NB4 (cell line): Measurements from ENCODE around the gene ABCC4.

ENCODE experiments used
- CTCF ChIP-seq: IDR thresholded peaks from one replicate; pipeline ENCODE4 v1.5.1; 2012; ENCODE audit warnings: low read depth, low read length
- MAX ChIP-seq: IDR thresholded peaks from 2 replicates; pipeline ENCODE4 v1.6.1; 2011; ENCODE audit warnings: low read depth, low read length
- MYC ChIP-seq: IDR thresholded peaks from 2 replicates; pipeline ENCODE4 v1.6.1; 2011; ENCODE audit warnings: low read depth, low read length
- POLR2A ChIP-seq: IDR thresholded peaks from 2 replicates; pipeline ENCODE4 v1.6.1; 2011; ENCODE audit warnings: mild to moderate bottlenecking; ENCODE audit not compliant: insufficient read length; ENCODE audit errors: extremely low read depth

GRCh38 chr13:95253033-95253432 is 48.2 kb downstream of the ABCC4 start:
- no peak for TF ChIP-seq MAX
- TF ChIP-seq CTCF, result no peak
- no peak for TF ChIP-seq MYC
- no peak for TF ChIP-seq POLR2A
